H1 (cell line): ENCODE measurements around the gene MBNL3.

Source experiments
- CTCF ChIP-seq, 3 experiments: IDR thresholded peaks; 1 replicate in 2 of 3; 2 replicates in 1 of 3; pipeline versions ENCODE4 v1.5.1 to v1.6.1; 2011; ENCODE audit warnings: low read length in 3 of 3, mild to moderate bottlenecking in 3 of 3, inconsistent platforms in 2 of 3, low read depth in 1 of 3, moderate library complexity in 1 of 3; ENCODE audit not compliant: insufficient read depth in 1 of 3; ENCODE audit errors: control extremely low read depth in 1 of 3
- USF2 ChIP-seq: IDR thresholded peaks from 2 replicates; pipeline ENCODE4 v1.6.1; 2011; ENCODE audit warnings: low read length, improper control_type of control experiment

GRCh38 chrX:132472397-132472796 is 16.4 kb downstream of the MBNL3 start:
- TF ChIP-seq CTCF (IDR thresholded peaks at IDR 0.05; ENCODE audit: control extremely low read depth in 1 of 3, insufficient read depth in 1 of 3, low read depth in 1 of 3, low read length in 3 of 3) = no peak
- TF ChIP-seq USF2 = no peak
